H1 (cell line): Measurements from ENCODE around the gene LRRK1. TPM values are rescaled to one million over a fixed set of nuclear protein-coding genes. Genes with fewer than 3 reads are reported as not detected.

ENCODE experiments used
- CBX8 ChIP-seq: fragments of 300-800, 300-1000 bp; sonication (generic); IDR thresholded peaks from 2 replicates; pipeline ENCODE4 v1.7.1; 2016; ENCODE audit warnings: low read depth, low read length, borderline replicate concordance
- CHD7 ChIP-seq: fragments of 300-600 bp; sonication (generic); IDR thresholded peaks from 2 replicates; pipeline ENCODE4 v1.7.1; 2012; ENCODE audit warnings: low read length, moderate library complexity, mild to moderate bottlenecking, inconsistent platforms; ENCODE audit not compliant: insufficient replicate concordance
- TBP ChIP-seq: IDR thresholded peaks from 2 replicates; pipeline ENCODE4 v1.6.1; 2011; ENCODE audit warnings: low read depth, low read length, improper control_type of control experiment
- polyA plus RNA-seq, 7 experiments: library from polyadenylated mRNA; depleted of rRNA in 3 of 7; stranded (reverse) in 5 of 7; unstranded in 2 of 7; fragments of >200 nt in 5 of 7; fragments of 200-250 nt in 2 of 7; gene quantifications; 1 replicate in 5 of 7; 2 replicates in 1 of 7; 4 replicates in 1 of 7; pipeline versions ENCODE4 v1.2.1 to v1.2.3, GENCODE V29; 2011 to 2013; ENCODE audit warnings: missing spikeins in 2 of 7, mixed read lengths in 2 of 7
- total RNA-seq: library from RNA; stranded (reverse); fragmentation: NEBNext Ultra II Directional; extraction: Animal tissue kit (Norgen Biotek cat#: 25700); gene quantifications from 2 replicates; pipeline ENCODE4 v1.2.1, GENCODE V29; 2021

The LRRK1 gene
- total and polyA plus RNA-seq, 2 of the 8 experiments (the other 6 are each of a cell fraction or from before 2014, with no cell fraction given) = 1.2 to 3.6 TPM

GRCh38 chr15:101092867-101093202 is 173.7 kb downstream of the LRRK1 start (continued):
- TF ChIP-seq CHD7 = no peak
- TF ChIP-seq CBX8 = no peak
- TF ChIP-seq TBP = no peak
